Subcutaneous adipose tissue (tissue), 4 donors: ENCODE results near the gene S100A5. TPM values are rescaled to one million over a fixed set of nuclear protein-coding genes. Genes with fewer than 3 reads are reported as not detected.

Experiments
- CTCF ChIP-seq: fragments of 450-650 bp; IDR thresholded peaks from one replicate; pipeline ENCODE4 v1.5.1; 2016; ENCODE audit warnings: low read depth, mild to moderate bottlenecking, control low read depth, antibody characterized with exemption, moderate library complexity
- total RNA-seq, 4 donors: library from RNA; depleted of rRNA; stranded (reverse); fragments of >200 nt; gene quantifications; one replicate each; pipeline ENCODE4 v1.1.0, GENCODE V29; 2016

Gene S100A5
- total RNA-seq, 4 donors from 2014 or later: not detected

- TF ChIP-seq CTCF: no peak
These were observed 28.7 kb upstream of the S100A5 start for GRCh38 chr1:153569465-153569864.

- no peak for TF ChIP-seq CTCF
These were observed 27.8 kb upstream of the S100A5 start for GRCh38 chr1:153568367-153569099.

- no peak for TF ChIP-seq CTCF
These were observed 27.1 kb upstream of the S100A5 start for GRCh38 chr1:153567621-153568366.

- no peak for TF ChIP-seq CTCF
These were observed 26.0 kb upstream of the S100A5 start for GRCh38 chr1:153566414-153567371.

- no peak for TF ChIP-seq CTCF
These were observed 25.0 kb upstream of the S100A5 start, which contains the start of gene S100A2 for GRCh38 chr1:153565529-153566374. TSS of gene S100A2 (minus strand) at chr1:153565844. CDS start at chr1:153563877, 1,967 bp downstream.

GRCh38 chr1:153563991-153564390 lies 23.3 kb upstream of the S100A5 start:
- no peak for TF ChIP-seq CTCF
